ENCODE data around the gene PLA2G12A.

PLA2G12A gene

DNA sequence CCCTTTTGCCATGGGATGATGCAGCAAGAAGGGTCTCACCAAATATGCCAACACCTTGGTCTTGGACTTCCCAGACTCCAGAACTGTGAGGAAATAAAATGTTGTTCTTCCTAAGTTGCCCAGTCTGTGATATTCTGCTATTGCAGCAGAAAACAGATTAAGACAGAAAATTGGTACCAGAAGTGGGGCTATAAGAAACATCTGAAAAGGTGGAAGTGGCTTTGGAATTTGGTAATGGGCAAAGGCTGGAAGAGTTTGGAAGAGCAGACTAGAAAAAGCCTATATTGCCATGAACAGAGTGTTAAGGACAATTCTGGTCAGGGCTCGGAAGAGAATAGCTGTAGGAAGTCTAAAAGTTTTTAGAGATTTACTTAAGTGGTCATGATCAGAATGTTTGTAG, 54.0 kb downstream of the PLA2G12A start:
- no peak for DNase-seq

DNA sequence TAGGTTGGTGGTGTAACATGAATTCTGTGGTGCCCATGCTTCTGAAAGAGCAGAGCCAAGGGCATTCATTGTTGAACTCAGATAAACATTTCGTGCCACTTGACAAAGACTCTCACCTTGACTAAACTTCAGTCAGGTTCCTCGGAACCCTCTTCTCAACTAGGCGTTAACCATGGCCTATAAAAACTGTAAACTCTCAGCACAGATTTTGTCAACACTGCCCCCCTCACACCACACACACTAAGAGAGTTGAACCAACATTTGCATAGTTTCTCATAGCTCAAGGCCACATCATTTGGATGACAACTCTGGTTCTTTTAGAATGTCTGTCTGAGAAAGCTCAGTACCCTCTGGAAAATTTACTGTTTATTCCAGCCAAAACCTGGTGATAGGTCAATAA, 54.7 kb downstream of the PLA2G12A start:
- no peak for DNase-seq

DNA sequence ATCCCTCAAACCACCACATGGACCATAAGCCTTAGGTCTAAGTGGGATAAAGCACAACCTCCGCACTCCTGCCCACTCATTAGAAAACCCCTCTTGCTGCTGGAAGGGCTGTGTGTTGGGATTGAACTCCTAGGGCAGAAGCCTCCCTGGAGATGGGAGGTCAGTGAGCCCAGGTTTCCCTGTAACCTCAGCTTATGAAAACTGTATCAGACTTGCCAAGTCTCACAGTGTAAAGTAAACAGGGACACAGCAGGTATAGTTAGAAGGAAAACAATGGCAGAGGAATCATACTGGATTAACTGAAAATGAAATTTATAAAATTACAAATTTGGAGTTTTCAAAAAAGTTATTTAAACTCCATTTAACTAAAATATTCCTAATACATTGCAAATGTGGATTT, 56.6 kb downstream of the PLA2G12A start:
- DNase-seq: no peak

DNA sequence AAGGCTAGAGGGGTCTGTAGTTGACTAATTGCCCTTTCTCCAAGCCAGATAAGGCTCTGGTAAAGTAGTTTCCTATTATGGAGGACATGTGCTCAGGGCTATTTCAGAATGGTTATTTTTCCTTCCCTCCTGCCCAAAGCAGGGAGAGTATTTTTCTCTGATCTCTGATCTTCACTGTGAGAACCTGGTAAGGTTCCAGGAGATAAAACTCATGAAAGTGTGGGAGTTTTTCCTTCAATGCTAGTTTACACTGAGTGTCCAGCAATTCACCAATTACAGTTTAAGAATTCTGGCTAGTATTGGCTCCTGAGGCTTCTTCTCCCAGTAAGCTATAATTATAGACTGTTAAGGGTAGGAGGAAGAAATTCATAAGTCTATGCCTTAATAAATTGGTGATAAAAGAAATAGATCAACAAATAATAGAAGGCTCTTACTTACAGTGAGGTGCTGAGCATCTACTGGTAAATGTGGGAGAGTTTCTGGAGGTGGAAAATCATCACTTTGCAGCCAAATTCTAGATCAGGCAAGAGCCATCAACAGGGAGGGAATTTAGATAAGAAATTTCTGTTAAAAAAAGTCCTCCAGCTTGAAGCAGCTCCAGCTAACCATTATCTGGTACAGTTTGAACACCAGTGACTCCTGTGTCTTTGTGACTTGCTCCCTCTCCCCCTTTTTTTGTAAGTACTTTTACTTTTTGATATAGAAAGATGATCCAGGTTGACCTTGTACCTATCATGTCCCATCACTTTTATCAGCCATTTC, 57.5 kb downstream of the PLA2G12A start:
- DNase-seq: no peak

DNA sequence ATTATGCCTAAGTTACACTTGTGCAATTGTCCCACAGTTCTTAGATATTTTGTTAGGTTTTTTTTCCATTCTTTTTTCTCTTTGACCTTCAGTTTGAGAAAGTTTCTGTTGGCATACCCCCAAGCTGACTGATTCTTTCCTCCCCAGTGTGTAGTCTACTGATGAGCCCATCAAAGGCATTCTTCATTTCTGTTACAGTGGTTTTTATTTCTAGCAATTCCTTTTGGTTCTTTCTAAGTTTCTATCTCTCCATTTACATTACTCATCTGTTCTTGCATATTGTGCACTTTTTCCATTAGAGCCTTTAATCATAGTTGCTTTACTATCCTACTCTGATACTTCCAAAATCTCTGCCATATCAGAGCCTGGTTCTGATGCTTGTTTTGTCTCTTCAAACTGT, 58.5 kb downstream of the PLA2G12A start:
- no peak for DNase-seq

- DNase-seq: no peak
Measured at GRCh38 chr4:109665783-109666485, 63.9 kb downstream of the PLA2G12A start.

DNA sequence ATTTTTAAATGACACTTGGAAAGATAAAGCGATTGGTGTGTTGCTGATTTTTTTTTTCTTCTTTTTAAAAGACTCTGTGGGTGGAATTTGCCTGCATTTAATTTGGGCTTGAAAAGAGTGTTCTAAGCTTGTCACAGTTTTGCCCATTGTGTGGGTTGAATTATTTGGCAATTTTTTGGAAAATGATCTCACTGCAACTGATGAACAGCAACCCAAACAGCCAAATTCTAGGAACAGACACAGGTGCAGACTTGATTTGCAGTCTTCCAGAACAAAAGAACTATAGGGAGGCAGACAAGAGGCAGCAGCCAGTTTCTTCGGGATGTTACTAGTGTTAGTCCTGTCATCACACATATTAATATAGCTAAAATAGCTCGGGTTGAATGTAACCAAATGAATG, 67.1 kb downstream of the PLA2G12A start:
- DNase-seq: no peak

GRCh38 chr4:109662116-109662515, 67.8 kb downstream of the PLA2G12A start:
- DNase-seq: no peak

All from NCI-H2029 treated with DMSO at 0.1 percent for 48 hours (cell line).